ENCODE measurements around the gene RASGRP1.

RASGRP1 gene

DNA sequence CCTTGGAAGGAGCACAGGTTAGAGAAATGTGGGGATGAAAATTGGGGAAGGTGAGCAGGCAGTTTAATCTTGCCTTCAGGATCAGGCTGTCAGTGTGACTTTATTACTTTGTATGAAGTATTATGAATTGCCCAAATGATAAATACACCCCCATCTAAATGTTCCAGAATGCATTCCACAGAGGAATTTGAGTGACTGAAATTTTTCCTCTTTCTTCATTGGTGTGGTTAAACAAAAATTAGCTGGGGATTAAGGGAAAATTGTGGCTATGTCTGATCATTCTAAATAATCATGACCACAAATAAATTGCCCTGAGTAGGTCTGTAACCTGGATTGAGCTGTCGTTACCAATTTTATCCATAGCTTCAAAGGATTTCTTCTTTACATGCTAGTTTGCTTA lies 77.2 kb downstream of the RASGRP1 start:
- no peak overlapping the region for H3K27ac ChIP-seq
- intact Hi-C loops (cut with DNase I; ENCODE audit: low total_unique reads) = no loop called here
- TF ChIP-seq, protein P1, sequence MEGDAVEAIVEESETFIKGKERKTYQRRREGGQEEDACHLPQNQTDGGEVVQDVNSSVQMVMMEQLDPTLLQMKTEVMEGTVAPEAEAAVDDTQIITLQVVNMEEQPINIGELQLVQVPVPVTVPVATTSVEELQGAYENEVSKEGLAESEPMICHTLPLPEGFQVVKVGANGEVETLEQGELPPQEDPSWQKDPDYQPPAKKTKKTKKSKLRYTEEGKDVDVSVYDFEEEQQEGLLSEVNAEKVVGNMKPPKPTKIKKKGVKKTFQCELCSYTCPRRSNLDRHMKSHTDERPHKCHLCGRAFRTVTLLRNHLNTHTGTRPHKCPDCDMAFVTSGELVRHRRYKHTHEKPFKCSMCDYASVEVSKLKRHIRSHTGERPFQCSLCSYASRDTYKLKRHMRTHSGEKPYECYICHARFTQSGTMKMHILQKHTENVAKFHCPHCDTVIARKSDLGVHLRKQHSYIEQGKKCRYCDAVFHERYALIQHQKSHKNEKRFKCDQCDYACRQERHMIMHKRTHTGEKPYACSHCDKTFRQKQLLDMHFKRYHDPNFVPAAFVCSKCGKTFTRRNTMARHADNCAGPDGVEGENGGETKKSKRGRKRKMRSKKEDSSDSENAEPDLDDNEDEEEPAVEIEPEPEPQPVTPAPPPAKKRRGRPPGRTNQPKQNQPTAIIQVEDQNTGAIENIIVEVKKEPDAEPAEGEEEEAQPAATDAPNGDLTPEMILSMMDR (IDR thresholded peaks at IDR 0.05) = no peak
- no peak for DNase-seq
- no peaks in the 10 kb centered on the region for H3K36me3 ChIP-seq
- H3K4me1 ChIP-seq = peaks cover 0 to 24% (median 5%) of the 10 kb centered on the region in 4 donors
- no peaks in the 10 kb centered on the region for H3K9me3 ChIP-seq
- no peak overlapping the region for H3K4me3 ChIP-seq
- no peaks in the 10 kb centered on the region for H3K27me3 ChIP-seq

DNA sequence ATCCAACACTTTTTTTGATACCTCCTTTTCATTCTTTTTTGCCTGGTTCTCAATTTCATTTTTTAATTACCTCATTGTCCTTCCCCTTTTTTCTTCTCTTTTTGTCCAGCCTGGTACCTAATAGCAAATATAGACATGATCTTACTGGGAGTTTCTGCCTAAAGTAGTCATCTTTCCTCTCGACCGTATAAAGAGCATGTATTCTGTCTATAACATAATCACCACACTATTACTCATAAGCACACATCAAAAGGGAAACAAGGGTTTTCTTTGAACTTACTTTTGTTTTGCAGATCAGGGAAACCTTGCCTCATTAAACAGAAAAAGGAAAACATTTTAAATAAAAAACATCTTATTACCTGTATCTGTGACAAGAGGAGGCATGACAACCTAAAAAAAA lies 77.7 kb downstream of the RASGRP1 start:
- no peak overlapping the region for H3K4me3 ChIP-seq
- no peak for DNase-seq
- H3K4me1 ChIP-seq = peaks cover 0 to 24% (median 5%) of the 10 kb centered on the region in 4 donors
- TF ChIP-seq, protein P1 (IDR thresholded peaks at IDR 0.05) = no peak
- intact Hi-C loops (cut with DNase I; ENCODE audit: low total_unique reads) = no loop called here
- no peak overlapping the region for H3K27ac ChIP-seq
- H3K9me3 ChIP-seq = no peaks in the 10 kb centered on the region
- H3K27me3 ChIP-seq = no peaks in the 10 kb centered on the region
- H3K36me3 ChIP-seq = peaks cover 0 to 4% (median 3%) of the 10 kb centered on the region in 3 donors

DNA sequence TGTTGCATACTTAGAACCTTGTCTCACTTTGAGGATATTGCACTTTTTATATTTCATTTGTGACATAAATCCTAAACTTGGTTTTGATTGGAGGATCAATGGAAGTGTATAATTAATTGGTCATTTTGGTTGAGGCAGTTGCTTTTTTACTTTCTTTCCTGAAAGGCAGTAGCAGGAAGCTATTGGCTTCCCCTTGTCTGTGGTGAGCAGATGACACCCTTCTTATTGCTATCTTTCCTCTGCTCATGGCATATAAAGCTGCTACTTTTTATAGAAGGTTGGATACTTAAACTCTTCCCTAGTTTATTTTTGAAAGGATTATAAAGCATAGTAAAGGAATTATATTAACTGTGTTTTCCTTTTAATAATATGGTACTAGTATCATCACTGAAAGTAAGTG lies 82.0 kb downstream of the RASGRP1 start:
- H3K36me3 ChIP-seq = peaks cover 5 to 12% (median 10%) of the 10 kb centered on the region in 3 donors
- intact Hi-C loops (cut with DNase I; ENCODE audit: low total_unique reads) = no loop called here
- TF ChIP-seq, protein P1 (IDR thresholded peaks at IDR 0.05) = no peak

DNA sequence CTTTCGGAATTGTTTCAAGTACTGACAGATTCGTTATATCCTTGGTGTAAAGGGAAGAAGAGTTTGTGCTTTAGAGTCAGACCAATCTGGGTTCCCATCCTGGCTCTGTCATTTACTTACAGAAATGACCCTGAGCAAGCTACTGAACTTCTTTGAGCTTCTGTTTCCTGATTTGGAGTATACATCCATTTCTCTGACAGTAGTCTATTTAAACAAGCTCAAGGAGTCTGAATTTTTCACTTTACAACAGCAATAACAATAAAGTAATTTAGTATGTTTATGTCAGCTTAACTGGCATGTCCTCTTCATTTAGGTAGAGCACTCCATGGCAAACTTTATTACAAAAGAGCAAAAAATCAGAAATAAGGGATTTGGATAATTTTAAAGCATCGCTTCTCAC lies 82.9 kb downstream of the RASGRP1 start:
- no peaks in the 10 kb centered on the region for H3K9me3 ChIP-seq
- TF ChIP-seq, protein P1 (IDR thresholded peaks at IDR 0.05) = no peak
- H3K36me3 ChIP-seq = peaks cover 5 to 19% (median 18%) of the 10 kb centered on the region in 3 donors
- no peak for DNase-seq
- no peaks in the 10 kb centered on the region for H3K27me3 ChIP-seq
- no peak overlapping the region for H3K4me3 ChIP-seq
- intact Hi-C loops (cut with DNase I; ENCODE audit: low total_unique reads) = no loop called here
- H3K27ac ChIP-seq = no peak overlapping the region
- H3K4me1 ChIP-seq = no peaks in the 10 kb centered on the region

More for the DNA sequence above, 82.0 kb downstream of the RASGRP1 start:
- DNase-seq = no peak
- Histone ChIP-seq H3K9me3 (no peaks in the 10 kb centered on the region), H3K27me3 (no peaks in the 10 kb centered on the region), H3K4me3 (no peak overlapping the region), H3K4me1 (no peaks in the 10 kb centered on the region), H3K27ac (no peak overlapping the region)

DNA sequence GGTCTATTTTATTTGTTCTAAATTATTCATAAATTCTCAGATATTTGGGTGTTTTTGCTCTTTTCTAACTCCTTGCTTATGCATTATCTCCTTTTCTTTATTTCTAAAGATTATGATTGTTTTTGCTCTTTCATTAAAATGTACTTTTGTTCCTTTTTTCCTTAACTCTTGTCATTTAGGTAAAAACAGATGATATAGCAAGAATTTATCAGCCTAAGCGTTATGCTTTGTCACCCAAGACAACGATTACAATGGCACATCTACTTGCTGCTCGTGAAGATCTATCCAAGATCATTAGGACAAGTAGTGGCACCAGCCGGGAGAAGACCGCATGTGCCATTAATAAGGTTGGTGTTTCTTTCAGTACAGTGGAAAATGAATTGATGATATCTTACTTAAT lies 83.5 kb downstream of the RASGRP1 start:
- Histone ChIP-seq H3K27me3 (no peaks in the 10 kb centered on the region), H3K36me3 (peaks cover 7 to 22% (median 19%) of the 10 kb centered on the region in 3 donors), H3K27ac (no peak overlapping the region), H3K4me3 (no peak overlapping the region), H3K9me3 (no peaks in the 10 kb centered on the region), H3K4me1 (no peaks in the 10 kb centered on the region)
- intact Hi-C loops (cut with DNase I; ENCODE audit: low total_unique reads) = no loop called here
- TF ChIP-seq, protein P1 (IDR thresholded peaks at IDR 0.05) = no peak
- DNase-seq = no peak

DNA sequence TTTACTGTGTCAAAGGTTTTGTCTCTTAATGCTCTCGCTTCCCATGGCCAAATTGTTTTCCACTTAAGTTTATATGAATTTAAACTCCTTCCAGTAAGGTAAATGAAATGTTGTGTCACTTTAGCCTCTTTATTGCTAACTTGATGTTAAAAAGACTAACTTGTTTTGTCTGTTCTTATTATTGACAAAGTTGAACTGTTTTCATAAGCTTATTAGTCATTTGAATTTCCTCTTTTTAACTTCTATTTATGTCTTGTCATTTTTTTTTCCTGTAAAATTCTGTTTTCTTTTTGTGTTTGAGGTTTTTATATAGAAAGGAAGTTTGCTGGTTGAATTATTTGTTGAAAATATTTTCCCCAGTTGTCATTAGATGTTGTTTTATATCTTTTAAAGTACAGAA lies 84.9 kb downstream of the RASGRP1 start:
- intact Hi-C loops (cut with DNase I; ENCODE audit: low total_unique reads) = no loop called here
- TF ChIP-seq, protein P1 (IDR thresholded peaks at IDR 0.05) = no peak
- no peak overlapping the region for H3K4me3 ChIP-seq

More for the DNA sequence above, 84.9 kb downstream of the RASGRP1 start:
- Histone ChIP-seq H3K36me3 (peaks cover 17 to 36% (median 28%) of the 10 kb centered on the region in 3 donors), H3K27me3 (no peaks in the 10 kb centered on the region), H3K27ac (no peak overlapping the region), H3K9me3 (no peaks in the 10 kb centered on the region), H3K4me1 (no peaks in the 10 kb centered on the region)
- DNase-seq = no peak
